Choroid plexus epithelial cell (primary cell): ENCODE results near the gene AK8.

Source experiments
- DNase-seq: peaks from one replicate; pipeline ENCODE4 v3.0.0-alpha.2; 2010; ENCODE audit warnings: low read depth
- H3K4me3 ChIP-seq: 2 replicates; pipeline ENCODE4 v1.5.1; 2011; ENCODE audit warnings: low read depth, mild to moderate bottlenecking, control low read depth, low read length, moderate library complexity
- CTCF ChIP-seq: conservative IDR thresholded peaks from 2 replicates; pipeline ENCODE4 v1.5.1; 2011; ENCODE audit warnings: low read depth, mild to moderate bottlenecking, control low read depth, inconsistent platforms, low read length, moderate library complexity

AK8 gene

GRCh38 chr9:132849185-132849706, 28.8 kb downstream of the AK8 start:
- H3K4me3 ChIP-seq: no peak overlapping the region
- no peak for DNase-seq
- no peak for TF ChIP-seq CTCF

- TF ChIP-seq CTCF: no peak
Measured at GRCh38 chr9:132846918-132847515, 31.1 kb downstream of the AK8 start.

GRCh38 chr9:132846109-132846917, 31.8 kb downstream of the AK8 start:
- TF ChIP-seq CTCF: no peak
- DNase-seq: no peak
- H3K4me3 ChIP-seq: no peak overlapping the region

More at GRCh38 chr9:132846918-132847515, 31.1 kb downstream of the AK8 start:
- no peak overlapping the region for H3K4me3 ChIP-seq
- no peak for DNase-seq

GRCh38 chr9:132842124-132843044, 35.7 kb downstream of the AK8 start:
- no peak overlapping the region for H3K4me3 ChIP-seq
- DNase-seq: peak; percentile 5
- no peak for TF ChIP-seq CTCF

- DNase-seq: no peak
- no peak for TF ChIP-seq CTCF
- no peak overlapping the region for H3K4me3 ChIP-seq
Measured at GRCh38 chr9:132840980-132841379, 37.1 kb downstream of the AK8 start.

GRCh38 chr9:132838291-132838690, 39.8 kb downstream of the AK8 start:
- TF ChIP-seq CTCF: no peak
- DNase-seq: no peak
- H3K4me3 ChIP-seq: no peak overlapping the region
